NCI-H1694 (cell line): ENCODE measurements around the gene FTO.
A peak's percentile ranks its signal among the peaks of the same experiment; 100 is the strongest.

Source experiments
- DNase-seq: peaks from one replicate; lab custom pipeline; 2025; lab: John Stamatoyannopoulos, UW

The FTO gene

DNA sequence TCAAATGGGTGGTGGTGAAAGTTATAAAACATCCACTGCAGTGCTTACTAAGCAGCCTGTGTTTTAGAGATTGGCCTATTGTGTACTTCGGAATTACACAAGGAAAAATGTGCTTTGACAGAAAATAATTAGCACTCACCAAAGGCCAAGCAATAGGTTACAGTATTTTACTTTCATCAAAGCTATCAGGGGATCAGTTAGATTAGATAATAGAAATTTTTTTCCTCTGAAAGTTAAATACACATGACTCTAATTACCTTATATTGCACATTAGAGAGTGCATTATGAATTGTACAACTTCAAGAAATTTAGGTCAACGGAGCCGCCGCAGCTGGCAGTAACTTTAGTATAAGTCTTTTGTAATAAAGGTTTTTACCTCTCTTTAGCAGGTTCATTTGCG lies 232.6 kb downstream of the FTO start:
- no peak for DNase-seq

DNA sequence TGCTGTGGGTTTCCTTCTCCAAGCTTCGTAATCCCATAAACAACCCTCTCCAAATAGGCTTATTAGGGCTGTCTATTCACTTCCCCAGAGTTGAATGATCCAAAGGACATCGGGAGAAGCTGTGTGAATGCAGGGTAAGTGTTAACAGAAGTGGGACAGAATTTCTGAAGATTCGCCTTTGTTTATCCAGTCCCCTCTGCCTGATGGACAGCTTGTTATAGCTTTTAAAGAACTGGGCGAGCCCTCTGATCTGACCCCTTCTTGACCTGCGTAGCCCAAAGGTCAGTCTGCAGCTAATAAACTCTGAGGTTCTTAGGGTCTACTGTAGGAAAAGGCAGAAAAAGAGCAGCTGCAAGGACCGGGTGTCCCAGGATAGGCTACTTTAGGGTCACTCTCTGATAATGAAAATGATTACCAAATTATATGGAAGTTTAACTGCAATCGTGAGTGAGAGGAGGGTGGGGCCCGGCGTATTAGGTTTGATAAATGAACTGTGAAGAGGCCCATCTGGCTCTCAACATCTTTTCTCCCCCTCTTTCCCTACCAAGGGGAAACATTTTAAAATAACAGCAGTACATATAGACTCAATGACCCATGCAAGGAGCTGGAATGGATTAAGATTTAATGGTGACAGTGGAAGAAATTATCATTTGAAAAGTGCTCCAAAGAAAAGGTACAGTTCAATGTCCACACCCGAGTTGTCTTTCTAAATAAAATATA lies 233.4 kb downstream of the FTO start:
- DNase-seq: peak; percentile 35

DNA sequence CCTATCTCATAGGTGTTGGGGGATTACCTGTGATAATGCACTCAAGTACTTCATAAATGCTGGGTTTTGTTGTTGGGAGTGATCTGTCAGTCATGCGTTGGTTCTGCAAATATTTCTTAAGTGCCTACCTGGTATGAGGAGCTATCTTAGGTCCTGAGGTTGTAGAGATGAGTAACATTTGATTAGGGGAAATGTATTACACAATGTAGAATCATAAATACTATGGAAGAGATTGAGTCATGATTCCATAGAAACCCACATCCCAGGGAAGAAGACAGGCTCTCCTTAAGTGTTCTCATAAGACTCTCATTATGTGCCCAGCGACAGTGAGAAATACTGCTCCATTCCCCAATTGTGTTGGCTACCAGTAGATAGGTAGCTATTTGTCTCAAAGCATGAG lies 240.1 kb downstream of the FTO start:
- DNase-seq: no peak

DNA sequence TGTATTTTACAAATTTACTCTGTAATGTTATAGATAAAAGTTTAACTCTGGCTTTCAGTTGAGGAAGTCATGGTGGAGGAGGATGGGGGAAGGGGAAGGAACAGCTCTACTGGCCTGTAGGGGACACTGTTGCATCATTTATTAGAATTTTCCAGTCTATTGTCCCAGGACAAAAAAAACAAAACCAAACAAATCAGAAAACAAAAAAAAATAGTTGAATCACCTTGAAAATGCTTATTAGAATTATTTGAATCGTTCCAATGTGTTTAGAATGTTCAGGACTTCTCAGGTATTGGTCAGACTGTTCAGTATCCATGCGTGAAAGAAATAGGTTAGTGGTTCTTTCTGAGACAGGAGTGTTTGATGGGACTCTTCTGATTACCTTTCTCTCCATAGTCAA lies 242.0 kb downstream of the FTO start:
- DNase-seq: no peak

DNA sequence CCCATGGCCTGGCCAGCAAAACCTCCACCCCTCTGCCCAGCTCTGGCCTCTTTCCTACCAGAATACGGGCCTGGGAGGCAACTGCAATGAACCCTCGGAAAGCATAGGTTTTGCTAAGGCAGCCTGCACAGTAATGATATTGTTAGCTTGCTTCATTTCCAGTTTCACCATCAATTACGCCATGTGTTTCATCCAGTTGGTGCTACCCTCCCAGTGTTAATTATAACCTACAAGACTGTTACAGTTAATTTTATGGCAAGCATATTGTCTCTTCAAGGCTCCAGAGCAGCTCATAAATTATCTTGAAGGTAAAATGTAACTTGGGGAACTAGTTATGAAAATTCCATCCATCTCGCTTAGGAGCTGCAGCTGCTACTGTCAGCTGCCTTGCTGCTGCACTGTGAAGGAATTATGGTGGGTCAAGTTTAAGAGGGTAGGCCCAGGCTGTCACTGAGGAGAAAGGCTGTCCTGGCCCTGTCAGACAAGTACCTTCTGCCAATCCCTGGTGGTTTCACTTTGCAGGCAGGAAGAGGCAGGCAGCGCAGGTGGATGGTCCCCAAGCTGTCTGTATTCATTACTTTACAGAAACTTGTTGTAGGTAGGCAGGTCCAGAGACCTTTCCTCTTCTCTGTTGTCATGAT lies 242.9 kb downstream of the FTO start:
- DNase-seq: no peak

DNA sequence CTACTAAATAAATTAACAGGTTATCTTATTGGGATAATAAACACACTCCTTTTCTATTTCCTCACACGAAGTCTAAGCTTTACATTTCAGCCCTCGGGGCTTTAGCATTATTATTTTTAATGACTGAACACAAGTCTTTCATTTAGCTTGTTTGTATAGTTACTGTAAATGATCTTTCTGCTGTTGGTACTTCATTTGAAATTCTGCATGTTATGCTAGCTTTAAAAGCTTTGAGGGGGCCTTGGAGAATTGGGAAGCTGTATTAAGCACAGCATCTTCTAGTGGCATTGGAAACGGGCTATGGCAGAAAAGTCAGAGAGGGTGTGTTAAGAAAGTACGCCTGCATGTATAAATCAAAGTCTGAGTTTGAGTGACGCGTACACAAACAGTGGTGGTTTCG lies 243.7 kb downstream of the FTO start:
- DNase-seq: no peak

DNA sequence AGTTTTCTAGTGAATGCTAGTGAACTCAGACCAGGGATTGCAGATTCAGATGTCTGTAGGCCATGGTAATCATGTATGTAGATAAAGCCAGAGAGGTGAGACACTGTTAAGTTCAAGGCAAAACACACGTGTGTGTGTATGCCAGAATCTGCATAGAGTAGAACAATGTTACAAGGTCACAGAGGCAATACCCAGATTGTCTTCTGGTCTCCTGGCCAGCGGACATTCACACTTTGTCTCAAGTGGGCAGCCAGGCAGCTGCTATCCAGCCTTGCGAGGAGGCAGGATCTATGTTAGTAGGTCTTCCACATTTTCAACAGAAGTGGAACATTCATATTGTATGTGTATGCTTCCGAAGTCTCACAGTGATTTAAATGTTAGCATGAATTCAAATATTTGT lies 244.4 kb downstream of the FTO start:
- DNase-seq: no peak

DNA sequence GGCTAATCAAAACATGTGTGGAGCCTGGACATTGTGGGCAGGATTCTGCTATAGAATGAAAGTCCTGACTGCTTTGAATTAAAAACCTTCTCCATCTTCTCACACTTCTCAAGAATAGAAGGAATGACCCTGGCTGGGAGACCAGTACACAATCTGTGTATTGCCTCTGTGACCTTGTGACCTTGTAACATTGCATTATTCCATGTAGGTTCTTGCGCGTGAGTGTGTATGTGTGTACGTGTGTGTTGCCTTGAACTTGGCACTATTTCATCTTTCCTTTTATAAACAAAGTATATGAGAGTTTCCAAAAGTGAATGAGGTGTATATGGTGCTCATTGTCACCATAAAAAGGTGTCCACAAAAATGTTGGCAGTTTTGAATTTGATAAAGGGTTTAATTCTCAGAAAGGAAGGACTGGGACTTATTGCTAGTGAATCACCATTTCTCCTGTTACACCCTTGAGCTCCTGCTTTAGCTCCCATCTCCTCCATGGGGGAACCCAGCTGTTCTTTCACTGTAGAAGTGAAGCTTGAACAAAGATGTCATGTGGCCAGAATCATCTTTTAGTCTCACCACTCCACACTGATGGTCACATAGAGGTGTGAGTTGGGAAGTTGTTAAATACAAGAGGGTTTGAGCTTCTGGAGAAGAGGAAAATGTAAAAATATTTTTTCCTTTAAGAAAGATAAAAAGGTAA lies 244.9 kb downstream of the FTO start:
- no peak for DNase-seq

DNA sequence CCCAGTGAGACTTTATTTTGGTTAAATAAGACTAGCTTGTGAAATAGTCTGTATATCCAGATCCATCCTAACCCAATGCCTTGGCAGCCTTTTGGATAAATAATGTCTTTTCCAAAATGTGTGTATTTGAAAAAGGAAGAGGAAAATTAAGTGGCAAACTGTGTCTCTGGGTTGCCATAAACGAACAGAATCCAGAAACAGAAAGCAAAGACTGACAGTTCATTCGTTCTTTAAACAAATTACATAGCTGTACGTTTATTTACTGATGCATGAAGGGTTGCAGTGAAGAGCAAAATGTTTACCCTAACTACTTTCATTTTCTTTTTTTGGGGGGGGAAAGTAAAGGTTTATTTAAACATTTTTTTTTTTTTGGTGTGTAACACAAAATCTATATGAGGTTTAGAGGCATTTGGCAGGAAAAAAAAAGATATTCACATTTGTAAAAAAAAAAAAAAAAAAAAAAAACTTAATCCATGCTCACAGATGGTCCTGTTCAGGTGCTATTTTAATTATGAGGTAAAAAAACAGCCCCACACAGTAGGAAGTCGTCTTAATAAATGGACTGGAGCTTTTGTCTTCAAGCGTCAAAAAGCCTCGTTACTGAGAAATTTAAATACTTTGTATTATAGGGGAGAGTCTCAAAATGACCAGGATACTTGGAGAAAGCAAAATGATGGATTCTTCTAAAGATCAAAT lies 245.9 kb downstream of the FTO start:
- no peak for DNase-seq

DNA sequence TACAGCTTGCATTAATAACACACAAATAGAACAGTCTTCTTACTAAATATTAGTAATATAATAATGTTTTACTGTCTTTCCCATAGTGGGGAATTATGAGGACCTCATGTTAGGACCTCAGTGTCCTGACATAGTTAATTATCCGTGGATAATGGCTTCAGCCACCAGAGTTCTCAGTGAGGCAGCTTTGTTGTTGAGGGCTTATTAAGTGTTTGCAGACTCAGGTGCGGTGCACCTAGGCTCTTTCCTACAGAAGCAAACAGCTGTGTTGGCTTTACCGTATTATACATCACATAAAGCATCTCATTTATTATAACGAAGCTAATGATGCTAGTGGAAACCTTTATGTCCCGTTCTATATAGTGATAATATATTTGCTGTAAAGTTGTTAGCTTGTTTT lies 246.7 kb downstream of the FTO start:
- DNase-seq: no peak

DNA sequence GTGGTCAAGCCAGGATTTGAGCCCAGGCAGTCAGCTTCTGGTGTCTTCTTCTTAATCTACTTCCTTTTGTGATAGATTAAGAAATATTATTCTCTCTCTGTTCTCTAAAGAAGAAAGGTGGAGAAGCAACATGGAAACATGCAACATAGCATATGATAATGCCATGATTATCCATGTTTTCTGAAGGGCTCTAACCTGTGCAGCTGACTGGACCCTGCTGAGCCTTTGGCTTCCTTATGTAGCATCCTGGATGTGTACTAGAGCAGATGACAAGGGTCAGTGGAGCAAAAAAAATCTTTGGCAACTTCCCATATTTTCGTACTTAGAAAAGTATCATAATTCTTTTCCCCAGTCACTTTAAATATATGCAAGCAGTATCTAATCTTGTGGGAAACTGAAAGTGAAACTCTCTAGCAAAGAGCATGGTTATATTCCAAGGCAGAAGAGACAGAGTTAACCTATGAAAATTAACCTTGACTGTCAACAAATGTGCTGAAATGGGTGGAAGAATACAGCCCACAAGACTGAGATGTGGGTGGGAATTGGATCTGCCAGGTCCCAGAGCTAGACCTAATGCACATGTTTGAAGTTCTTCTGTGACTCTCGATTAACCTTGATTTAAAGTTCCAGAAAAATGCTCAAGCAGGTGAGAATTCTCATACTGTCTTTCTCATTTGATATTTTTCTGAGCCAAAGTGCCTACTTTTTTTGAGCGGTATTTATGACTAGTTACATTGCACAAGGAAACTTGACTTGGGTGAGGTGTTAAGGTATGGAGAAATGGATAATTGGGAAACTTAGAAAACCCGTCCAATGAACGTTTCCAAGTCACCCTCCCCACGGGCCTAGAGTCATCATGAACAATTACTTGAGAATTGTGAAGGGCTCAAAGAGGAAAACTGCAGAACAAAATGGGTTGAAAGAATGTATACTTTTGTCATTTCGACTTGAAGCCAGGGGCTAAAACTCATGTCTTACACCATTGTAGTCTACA lies 248.6 kb downstream of the FTO start:
- no peak for DNase-seq

DNA sequence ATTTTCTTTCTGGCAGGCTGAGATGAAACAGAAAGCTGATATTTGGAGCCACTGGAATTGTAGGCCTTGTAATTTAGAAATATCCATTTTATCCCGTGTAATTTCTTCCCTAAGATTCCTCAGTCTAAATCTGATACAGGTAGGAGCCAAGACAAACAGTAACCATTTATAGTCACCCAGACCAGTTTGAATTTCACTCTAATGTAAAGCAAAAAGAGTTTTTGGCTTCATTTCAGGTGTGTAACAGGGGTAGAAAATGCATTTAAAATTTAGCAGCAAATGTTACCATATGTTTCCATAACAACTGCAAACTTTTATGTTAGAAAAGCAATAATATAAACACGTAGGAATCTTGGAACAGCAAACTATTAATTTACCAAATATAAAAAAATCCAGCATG lies 249.4 kb downstream of the FTO start:
- DNase-seq: no peak

DNA sequence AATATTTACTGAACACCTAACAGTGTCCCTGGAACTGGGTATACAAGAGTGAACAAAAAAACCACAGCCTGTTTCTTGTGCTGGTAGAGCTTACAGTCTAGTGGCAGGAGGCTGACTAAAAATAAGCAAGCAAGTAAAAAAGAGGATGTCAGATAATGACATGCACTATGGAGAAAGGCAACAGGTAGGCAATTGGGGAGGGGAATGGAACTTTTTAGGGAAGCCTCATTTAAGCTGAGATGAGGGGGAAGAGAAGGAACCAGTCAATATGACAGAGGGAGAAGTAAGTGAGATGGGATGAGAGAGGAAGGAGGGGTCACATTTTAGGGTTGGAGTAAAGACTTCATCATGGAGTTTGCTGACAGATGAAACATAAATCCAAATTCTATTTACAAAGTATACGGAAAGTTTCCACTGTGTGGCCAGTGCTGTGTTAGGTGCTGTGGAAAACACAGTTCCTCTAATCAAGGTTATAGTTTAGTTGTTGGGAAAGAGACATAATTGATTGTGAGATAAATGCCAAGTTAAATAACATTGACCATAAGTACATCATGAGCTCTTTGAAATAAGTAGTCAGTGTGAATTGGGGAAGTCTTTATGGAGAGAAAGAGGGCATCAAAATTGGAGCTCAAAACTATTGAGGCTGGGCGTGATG lies 251.4 kb downstream of the FTO start:
- no peak for DNase-seq

DNA sequence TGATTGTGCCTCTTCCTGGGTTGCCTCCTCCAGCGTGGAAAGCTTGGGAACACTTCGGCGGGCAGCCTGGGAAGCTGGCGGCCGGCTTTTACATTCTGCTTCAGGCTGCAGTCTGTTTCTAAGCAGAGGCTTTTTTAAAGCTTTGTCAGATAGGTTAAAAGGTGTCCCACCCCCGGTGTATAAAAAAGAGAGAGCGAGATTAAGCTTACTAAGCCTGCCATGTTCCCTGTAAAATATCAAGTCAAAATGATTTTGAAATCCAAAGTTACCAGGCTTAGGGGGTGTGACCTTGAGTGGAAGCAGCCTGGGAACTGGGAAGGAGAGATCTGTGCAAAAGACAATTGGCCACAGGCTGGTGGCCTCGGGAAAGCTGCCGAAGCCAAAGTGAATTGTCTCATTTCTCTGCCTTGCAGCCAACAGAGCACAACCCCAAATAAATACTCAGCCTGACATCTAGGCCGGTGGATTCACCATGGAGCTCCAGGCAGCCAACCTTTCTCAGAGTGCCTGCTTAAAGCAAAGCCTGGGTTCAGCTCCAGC lies 254.5 kb downstream of the FTO start:
- no peak for DNase-seq

DNA sequence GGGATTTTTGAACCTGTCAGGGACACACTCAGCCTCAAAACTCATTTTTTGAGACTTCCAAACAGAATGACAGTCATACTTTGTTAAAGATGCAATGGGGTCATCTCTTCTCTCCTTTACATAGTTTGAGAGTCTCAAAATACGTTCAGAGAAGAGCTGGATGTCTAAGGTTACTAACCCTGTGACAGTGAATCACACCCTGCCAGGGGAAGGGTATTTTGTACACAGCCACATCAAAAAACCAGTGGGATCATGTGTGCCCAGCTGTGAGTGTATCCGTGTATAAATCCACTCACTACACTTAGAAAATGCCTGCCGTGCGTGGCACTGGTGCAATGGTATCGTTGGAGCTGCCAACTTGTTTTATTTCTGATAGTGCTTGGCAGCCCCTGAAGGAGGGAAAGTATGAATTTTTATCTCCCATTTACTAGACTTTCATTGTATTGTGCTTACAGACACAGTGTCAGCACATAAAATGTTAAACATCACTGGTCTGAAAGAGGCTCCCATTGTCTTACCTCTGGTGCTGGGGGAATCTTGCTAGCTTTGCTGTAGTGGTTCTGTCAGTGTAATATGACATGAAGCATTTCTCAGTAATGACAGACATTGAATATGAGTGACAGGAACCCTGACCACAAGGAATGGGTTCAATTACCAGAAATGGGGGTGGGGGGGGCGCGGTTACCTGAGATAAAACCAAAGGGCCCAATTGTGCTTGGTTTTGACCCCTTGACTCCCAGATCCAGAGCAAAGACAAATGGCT lies 256.3 kb downstream of the FTO start:
- no peak for DNase-seq

DNA sequence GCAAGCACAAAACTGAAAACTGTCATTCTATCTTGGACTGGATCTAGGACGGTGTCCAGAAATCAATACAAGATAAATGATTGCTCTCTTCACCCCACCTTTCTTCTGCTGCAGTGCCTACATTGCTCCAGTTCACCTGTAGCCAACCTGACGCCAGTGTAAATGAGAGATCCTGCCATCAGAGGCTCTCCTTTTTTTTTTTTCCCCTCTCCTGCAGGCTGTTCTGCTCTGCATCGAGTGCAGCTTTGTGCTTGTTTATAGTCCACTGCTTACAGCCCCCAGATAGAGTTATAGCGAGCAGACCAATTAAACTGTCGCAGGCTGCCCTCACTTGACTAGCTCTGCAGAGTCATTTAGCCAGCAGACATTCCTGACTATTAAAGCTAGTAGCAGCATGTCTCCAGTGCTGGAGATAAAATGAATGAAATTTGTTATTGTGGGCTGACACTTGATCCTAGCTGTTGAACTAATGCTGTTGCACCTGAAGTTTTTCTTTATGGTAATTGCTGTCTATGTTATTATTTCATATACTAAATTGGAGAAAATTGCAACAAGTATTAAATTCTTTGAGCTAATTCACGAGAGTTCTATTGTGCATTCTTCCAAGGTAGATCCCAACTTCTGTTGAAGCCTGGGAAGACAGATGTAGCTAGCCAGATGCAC lies 257.1 kb downstream of the FTO start:
- DNase-seq: peak; percentile 43

DNA sequence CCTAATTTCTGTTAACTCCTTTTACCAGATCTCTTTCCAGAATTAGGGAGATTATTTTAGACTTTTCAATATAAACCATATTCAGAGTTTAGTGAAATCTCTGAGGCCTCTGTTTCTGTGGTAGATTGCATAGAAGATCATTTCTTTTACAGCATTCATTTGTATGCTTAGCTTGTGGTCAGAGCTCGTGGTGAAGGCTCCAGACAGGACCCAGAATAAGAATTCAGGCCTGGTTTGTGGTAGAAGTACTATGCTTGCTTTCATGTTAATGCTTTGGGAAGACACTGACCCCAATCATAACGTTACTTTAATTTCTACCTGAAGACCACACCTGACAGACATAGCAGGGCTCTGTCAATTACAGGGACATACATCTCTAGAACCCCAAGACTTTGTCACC lies 258.1 kb downstream of the FTO start:
- DNase-seq: no peak

DNA sequence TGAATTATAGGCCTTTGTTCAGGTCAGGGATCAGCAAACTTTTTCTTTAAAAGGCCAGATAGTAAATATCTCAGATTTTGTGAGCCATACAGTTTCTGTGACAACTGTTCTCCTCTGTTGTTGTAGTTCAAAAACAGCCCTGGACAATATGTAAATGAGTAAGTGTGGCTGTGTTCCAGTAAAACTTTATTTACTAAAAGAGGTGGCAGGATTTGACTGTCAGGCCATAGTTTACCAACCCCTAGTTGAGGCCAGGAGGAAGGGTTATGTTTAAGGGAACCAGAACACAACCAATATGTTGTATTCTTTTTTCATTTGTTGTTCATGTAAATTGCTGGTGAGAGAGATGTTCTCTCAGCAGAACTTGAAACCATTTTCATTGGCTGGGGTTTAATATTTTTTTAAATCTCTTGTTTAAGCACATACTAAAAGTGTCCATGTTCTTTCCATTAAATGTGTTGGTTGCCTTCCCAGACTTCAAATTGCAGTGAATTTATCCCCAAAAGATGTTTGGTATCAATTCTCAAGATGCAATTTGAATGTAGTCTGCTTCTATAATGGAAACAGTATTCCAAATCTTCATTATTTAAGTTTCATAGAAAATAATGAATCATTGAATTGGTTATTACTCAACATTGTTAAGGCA lies 260.3 kb downstream of the FTO start:
- DNase-seq: no peak
